GM13976 (cell line): Measurements from ENCODE around the gene MRPL43.

ENCODE experiments used
- DNase-seq: peaks from one replicate; pipeline ENCODE4 v3.0.0; 2012; ENCODE audit warnings: low spot score
- CTCF ChIP-seq: IDR thresholded peaks from 2 replicates; pipeline ENCODE4 v1.5.1; 2012; ENCODE audit warnings: borderline replicate concordance, mild to moderate bottlenecking; ENCODE audit not compliant: insufficient read depth; ENCODE audit errors: extremely low read depth, missing control alignments, control extremely low read depth
- in situ Hi-C: fragments of 300-500 bp; cut with MboI; formaldehyde crosslinking; loops from one replicate; pipeline ENCODE4 v1.12.0; 2022; ENCODE audit warnings: low sequenced_read_pairs, mixed read lengths, inconsistent platforms; ENCODE audit not compliant: unreplicated experiment

Gene MRPL43

GRCh38 chr10:100993986-100994708, 6.8 kb upstream of the MRPL43 start:
- no peak for DNase-seq
- in situ Hi-C loops, result no loop called here
- no peak for TF ChIP-seq CTCF

GRCh38 chr10:100989088-100989487, 1.8 kb upstream of the MRPL43 start:
- DNase-seq, result no peak
- in situ Hi-C loops, result no loop called here
- no peak for TF ChIP-seq CTCF

- no peak for TF ChIP-seq CTCF
- in situ Hi-C loops, result no loop called here
- no peak for DNase-seq
Measured at GRCh38 chr10:100988166-100988565, 869 bp upstream of the MRPL43 start.

- in situ Hi-C loops, result no loop called here
- DNase-seq, result no peak
- TF ChIP-seq CTCF, result no peak
Measured at GRCh38 chr10:100987685-100988049, 370 bp upstream of the MRPL43 start.

GRCh38 chr10:100986623-100986951, 710 bp downstream of the MRPL43 start:
- TF ChIP-seq CTCF, result no peak
- in situ Hi-C loops, result no loop called here
- DNase-seq, result no peak

- no peak for DNase-seq
- in situ Hi-C loops, result no loop called here
- no peak for TF ChIP-seq CTCF
Measured at GRCh38 chr10:100985336-100985735, 2.0 kb downstream of the MRPL43 start.
